Stimulated activated CD8-positive, alpha-beta memory T cell treated with anti-CD3 and anti-CD28 coated beads, Interleukin-4, amount 100 ng/mL, for 1 hour (primary cell): ENCODE measurements around the gene CGB3.
A peak's percentile ranks its signal among the peaks of the same experiment; 100 is the strongest.

Source experiments
- DNase-seq, 2 donors: peaks; one replicate each; pipeline ENCODE4 v3.0.0-alpha.2; 2020; ENCODE audit warnings: low read depth in 2 of 2, low spot score in 1 of 2

Gene CGB3

DNA sequence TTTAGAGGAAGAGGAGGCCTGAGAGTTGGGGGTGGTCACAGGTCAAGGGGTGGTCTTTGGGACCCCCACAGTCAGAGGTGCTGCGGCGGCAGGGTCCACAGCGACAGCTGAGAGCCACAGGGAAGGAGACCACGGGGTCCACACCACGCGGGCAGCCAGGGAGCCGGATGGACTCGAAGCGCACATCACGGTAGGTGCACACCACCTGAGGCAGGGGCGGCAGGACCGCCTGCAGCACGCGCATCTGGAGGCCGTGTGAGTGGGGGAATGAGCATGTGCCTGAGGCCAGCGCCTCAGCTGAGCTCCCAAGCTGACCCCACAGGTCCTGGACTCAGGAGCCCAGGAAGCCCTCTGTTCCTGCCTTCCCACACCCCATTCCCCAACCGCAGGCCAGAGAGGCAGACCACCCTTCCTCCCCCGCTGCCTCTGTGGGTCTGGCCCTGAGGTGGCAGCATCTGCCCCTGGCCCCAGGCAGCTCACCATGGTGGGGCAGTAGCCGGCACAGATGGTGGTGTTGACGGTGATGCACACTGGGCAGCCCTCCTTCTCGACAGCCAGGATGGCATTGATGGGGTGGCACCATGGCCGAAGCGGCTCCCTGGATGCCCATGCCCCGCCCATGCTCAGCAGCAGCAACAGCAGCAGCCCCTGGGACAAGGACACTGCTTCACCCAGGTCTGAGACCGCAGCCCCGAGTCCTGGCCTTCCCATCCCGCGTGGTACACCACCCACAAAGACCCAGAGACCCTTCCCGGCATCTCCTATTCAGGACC lies 7.9 kb downstream of the CGB3 start:
- no peak for DNase-seq

DNA sequence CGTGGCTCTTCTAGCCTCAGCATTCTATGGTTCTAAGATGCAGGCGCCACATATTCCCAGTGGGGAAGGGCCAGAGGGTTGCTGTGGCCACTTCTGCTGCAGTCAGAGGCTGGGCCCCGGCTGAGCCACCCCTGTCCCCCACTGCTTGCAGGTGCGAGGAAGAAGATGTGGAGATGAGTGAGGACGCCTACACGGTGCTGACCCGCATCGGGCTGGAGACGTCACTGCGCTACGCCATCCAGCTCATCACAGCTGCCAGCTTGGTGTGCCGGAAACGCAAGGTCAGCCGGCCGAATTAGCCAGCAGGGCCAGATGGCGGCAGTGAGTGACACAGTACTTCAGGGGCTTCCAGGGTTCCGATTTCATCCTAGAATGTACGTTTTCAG lies 9.3 kb downstream of the CGB3 start:
- DNase-seq, result no peak

DNA sequence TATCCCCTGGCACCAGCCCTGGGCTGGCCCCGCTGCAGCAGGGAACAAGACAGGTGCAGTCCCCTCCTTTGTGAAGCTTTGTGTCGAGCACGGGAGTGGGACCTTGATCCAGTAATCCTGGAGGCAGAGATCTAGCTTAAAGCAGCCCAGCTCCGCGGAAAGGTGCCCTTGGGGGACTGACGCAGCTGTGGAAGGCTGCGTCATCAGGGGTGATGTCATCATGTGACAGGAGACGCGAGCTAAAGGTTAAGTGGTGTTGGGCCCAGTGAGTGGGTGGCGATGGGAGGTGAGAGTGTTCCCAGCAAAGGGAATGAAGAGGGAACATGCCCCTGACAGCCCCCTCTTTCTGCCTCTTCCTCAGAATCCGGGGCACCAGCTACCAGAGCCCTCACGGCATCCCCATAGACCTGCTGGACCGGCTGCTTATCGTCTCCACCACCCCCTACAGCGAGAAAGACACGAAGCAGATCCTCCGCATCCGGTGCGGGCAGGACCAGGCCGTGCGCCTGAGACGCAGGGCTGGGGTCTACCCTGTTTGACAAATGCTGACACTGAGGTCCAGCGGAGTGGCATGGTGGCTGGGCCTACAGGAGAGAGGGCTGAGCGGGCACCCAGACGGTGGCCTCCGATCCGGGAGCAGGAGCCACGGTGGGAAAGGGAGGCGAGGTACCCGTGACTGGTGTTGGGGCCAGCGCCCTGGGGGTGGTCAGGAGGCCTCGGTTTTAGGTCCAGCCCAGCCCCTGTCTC lies 9.8 kb downstream of the CGB3 start:
- no peak for DNase-seq

DNA sequence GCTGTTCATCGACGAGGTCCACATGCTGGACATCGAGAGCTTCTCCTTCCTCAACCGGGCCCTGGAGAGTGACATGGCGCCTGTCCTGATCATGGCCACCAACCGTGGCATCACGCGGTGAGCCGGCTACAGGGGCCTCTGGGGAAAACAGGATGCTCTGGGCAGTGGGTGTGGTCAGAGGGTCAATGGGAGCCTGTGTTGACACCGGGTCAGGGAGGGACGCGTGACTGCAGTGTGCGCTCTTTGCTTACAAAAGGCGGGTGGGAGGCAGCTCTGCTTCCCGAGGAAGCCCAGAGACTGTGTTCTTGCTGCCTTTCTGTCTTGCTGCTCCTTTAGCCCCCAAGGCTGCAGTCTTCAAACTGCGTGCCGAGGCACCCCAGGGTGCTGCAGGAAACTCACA lies 12.9 kb downstream of the CGB3 start:
- DNase-seq, result no peak

DNA sequence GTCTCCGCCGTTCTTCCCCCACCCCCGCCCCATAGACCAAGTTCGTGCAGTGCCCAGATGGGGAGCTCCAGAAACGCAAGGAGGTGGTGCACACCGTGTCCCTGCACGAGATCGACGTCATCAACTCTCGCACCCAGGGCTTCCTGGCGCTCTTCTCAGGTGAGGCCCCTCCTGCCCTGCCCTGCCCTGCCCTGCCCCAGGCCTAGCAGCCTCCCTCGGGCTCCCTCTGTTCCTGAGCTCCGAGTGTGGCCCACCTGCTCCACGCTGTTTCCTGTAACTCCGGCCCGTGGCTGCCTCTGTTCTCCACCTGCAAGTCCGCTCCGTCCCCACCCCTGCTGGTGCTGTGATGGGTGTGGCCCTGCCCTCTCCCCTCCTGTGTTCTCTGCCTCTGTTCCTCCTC lies 13.7 kb downstream of the CGB3 start:
- no peak for DNase-seq

DNA sequence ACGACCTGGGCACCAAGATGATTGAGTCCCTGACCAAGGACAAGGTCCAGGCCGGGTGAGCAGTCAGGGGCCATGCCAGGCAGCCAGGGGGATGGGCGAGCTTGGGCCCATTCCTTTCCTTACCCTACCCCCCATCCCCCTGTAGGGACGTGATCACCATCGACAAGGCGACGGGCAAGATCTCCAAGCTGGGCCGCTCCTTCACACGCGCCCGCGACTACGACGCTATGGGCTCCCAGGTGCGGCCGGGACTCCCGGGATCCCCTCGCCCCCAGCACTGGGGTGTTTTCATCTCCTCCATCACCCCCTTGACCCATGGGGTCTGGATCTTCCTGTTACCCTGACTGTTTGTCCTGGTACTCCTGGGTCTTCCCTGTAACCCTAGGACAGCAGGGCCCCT lies 14.3 kb downstream of the CGB3 start:
- no peak for DNase-seq

DNA sequence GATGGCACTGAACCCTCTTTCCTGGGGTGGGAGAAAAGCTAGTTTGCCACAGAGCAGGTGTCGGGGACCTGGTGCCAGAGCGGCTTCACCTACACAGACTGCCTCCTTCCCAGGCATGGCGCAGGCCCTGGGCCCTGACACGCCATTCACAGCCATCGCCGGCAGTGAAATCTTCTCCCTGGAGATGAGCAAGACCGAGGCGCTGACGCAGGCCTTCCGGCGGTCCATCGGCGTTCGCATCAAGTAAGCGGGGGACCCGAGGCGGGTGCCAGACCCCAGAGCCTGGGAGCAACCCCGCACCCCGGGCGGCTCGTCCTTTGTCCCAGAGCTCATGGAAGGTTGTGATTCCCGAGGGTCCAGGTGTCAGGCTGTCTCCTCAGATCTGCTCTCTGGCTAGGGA lies 17.2 kb downstream of the CGB3 start:
- no peak for DNase-seq

DNA sequence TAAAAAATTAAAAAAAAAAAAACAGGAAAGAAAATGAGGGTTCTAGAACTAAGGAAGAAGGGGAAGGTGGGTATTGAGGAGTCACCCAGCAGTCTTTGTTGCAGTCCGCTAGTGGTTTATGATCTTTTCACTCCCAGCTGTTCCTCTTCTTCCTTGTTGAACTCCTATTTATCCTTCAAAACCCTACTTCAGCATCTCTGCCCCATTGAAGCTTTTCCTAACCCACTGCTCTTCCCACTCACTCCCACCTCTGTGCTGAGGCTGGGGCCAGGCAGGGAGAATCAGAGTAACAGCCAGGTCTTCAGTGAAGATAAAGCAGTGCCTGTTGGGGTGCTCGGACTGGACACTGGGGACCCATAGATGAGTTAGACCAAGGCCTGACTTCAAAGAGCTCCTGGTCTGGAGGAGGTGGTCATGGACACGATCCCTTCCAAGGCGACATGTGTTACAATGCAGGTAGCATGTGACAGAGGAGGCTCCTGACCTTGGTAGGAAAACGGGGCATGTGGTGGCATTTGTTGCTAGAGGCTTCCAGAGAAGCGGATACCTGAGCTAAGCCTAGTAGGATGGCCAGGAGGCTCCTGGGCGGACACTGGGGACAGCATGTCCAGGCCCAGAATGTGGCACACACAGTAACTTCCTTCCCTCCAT lies 19.0 kb downstream of the CGB3 start:
- DNase-seq, result no peak

DNA sequence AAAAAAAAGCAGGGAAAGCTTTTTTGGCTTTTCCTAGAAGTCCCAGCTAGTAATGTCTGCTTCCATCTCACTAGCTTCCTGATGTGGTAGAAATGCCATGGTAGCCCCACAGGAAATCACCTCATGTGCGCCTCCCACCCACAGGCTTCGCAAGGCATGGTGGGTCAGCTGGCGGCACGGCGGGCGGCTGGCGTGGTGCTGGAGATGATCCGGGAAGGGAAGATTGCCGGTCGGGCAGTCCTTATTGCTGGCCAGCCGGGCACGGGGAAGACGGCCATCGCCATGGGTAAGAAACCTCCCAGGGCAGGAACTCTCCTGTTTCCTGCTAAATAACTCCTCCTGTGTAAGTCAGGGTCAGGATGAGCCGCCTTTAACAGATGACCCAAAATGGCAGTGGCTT lies 20.0 kb downstream of the CGB3 start:
- no peak for DNase-seq

DNA sequence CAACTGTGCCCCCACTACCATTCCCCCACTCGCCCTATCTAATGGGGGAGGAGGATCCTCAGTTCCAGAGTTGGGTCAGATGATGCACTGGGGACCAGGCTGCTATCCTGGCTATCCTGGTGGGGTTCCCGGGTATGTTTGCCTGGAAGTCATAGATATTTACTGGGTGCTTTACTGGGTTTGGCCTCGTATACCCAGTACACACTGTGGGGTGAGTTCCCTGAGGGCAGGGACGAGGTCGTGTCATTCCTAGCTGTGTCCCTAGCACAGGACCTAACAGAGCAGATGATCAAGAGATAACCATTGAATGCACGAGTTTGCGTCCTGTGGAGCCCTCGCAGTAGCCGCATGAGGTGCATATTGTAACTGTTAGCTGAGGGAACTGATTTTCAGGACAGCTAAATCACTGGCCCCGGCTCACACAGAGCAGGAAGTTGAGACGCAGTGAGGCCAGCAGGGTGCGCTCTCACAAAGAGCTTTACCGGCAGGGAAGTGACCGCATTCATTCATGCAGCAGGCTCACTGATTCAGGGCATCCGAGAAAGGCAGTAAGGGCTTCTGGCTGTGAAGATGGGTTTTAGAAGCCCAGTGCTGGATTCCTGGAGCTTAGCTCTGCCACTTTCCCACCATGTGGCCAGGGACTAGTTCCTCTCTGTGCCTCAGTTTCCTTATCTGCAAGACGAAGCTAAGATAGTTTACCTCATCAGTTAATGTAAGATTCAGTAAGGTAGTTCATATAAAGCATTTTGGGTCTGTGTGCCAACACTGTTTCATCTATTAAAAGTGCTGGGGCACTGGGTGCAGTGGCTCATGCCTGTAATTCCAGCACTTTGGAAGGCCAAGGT lies 24.4 kb downstream of the CGB3 start:
- no peak for DNase-seq

DNA sequence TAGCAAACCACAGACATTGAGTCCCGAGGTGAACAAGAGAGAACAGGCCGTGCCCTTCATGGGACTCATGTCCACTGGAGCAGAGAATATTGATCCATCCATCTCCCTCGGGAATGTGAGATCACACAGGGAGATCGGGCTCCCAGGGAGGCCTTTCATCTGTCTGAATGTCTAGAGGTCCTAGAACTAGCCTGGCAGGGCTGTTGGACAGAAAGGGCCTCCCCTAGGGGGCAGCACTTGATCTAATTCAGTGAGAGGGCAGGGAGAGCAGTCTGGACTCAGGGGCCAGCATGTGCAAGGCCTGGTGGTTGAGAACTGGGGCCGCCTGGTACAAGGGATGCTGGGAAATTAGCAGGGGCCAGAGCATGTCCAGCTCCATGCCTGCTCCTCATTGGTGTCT lies 26.2 kb downstream of the CGB3 start:
- no peak for DNase-seq

DNA sequence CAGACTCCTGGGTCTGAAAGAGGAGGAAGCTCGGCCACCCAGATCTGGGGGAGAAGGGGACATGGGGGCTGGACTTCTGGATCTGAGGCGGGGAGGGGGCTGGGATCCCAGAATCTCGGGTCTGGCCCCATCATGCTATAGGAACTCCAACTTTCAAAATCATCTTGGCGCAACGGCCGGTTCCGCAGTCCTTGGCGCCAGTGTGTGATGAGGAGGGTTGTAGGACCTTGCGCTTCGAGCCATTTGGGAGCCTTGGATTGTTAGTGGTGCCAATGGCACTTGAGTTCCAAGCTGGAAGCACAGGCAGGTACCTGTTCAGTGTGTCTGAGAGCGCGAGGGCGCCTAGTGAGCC lies 30.1 kb downstream of the CGB3 start:
- DNase-seq, result no peak

DNA sequence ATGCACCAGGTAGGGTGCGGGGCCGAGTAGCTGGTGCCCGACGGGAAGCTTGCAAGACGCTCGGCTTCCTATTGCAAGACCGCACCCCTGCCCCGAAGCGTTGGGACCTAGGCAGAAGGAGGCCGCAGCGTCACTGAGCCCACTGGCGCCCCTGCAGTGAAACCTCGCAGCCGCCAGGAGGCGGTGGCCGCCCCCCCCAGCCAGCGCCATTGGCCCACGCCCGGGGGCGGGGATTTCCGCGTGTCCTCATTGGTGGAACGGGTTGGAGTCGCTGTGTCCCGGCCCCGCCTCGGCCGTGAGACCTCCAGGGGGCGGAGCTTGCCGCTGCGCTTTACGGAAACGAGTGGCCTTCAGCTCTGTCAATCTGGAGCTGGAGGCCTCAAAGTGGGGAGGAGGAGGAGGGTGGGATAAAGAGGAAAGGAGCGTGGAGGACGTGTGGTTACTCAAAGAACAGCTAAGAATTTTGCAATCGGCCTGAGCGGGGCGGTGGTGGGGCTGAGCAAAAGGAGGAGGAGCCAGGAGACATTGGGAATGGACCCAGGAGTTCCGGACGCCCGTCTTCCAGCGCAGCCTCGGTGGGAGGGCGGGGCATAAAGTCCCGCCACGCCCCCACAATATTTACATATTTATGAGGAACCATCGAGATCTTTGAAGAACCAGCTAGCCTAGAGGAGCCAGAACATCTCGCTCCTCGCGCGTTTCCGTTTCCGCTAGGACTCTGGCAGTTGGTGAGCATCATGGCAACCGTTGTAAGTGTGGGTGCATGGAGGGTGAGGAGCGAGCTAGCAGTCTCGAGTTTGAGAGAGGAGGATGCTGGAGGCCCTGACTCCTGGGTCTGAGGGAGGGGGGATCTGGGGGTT lies 30.7 kb downstream of the CGB3 start, which contains the start of the genes GYS1 and RUVBL2:
Gene GYS1 (minus strand): TSS at position 135 of the 860 bp plus-strand sequence. CDS start 197 bp downstream, outside the sequence.
Gene RUVBL2 (plus strand): TSS at position 713 of the 860 bp plus-strand sequence. CDS start 25 bp downstream, at position 738.
- peak; percentile 97 to 98 for DNase-seq

DNA sequence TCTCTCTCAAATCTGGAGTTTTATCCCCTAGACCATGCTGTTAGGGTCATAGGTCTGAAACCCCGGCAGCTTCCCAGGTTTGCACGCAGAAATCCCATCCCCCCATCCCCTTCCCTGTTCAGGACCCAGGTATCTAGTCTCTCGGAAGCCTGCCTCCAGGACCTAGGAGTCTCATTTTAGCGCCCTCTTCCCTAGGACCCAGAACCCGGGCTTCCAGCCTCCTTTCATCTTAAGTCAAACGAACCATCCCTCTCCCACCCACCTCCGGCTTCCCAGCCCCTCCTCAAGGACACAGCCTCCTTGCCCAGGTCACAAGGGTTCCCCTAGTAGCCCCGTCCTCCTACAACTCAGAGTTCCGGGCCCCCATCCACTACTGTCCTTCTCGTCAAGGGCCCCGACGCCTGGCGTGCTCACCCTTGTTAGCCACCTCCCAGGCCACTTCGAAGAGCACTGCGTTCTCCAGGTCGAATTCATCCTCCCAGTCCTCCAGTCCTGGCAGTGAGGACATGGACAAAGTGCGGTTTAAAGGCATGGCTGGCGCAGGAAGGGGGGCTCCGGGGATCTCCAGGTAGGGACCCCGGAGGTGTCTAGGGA lies 31.5 kb downstream of the CGB3 start:
- no peak for DNase-seq

DNA sequence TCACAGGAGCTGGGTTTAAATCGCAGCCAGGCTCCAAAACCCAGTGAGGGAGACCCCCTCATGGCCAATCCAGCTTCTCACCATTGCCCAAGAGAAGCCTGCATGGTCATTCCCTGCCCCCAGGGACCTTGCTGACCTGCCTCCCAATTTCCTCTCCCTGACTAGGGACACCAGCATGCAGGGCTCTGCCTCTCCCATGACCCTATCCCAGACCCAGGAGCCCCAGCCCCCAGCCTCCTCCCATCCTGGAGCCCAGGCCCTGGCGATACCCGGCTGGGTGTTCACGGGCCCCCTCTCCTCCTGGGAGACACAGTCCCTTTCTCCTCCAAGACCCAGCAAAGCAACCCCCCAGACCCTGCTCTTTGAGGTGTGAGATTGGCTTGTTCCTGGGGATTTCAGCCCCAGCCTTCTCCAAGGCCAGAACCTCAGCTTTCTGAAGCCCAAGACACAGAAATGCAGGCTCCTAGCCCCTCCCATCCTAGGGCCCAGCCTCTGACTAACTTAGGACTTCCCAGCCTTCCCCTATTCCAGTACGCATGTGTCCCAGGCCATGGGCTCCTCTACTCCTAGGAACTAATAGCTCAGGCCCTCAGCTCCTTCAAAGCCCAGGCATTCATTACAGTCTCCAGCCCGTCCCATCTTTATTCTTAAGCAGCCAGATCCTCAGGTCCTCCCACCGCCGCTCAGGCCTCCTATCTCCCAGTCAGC lies 32.1 kb downstream of the CGB3 start:
- DNase-seq, result no peak

DNA sequence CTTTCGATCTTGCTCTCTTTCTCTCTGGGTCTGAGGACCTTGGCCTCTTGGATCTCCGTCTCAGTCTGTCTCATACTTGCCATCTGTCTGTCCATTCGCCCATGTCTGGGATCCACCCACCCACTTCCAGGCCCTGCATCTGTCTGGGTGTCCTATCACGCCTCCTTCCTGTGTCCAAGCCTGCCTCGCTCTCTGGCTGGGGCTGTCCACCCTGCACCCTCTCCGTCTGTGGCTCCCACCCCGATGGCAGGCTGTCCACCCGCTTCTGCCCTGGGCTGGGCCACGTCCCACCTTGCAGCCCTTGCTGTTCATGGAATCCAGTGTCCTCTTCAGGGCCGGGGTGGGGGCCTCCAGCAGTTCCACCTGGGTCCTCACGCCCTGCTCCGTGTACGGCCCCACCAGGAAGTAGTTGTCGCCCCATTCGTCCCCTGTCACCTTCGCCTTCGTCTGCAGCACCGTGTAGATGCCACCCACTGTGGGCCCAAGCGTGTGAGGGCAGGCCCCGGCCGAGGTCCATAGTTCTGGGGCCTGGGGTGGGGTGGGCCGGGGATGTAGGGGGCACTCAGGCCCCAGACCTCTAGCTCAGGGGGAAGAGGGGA lies 33.0 kb downstream of the CGB3 start:
- no peak for DNase-seq

DNA sequence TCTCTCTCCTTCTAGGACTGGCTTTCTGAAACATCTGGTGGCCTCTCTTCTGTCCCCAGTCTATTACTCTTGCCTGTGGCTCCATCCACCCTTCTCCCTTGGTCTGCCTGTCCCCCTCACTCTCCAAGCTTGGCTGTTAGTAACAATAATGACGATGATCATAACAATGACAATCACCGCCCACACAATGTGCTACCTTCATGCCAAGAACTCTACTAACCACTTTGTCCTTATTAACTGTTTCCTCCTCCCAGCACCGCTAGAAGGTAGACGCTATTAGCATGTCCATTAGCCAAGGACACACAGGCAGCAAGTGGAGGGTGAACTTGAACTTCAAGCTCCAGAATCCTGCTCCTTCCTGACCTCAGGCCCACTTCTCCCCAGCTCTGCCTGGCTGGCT lies 33.7 kb downstream of the CGB3 start:
- DNase-seq, result no peak

DNA sequence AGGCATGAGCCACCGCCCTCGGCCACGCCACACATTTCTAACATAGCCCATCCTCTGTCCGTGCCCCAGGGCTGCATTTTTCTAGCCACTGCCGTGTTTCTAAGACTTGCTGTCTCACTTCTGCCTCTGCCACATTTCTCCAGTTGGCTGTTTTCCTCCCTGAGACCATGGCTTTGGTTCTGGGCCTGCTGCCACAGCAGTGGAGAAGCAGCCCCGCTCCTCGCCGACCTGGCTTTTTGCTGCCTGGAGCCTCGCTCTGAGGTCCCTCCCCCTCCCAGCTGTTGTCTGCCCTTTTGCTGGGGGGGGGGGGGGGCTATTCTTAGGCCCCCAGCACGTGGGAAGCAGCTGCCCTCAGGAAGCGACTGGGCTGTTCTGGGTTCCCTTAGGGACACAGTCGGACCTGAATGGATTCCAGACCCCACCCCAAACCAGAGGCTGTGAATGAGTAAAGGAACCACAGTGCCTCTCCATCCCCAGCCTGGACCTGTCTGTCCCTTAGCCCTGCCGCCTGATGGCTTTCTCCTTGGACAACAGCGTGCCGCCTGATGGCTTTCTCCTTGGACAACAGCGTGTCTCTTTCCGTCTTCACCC lies 34.3 kb downstream of the CGB3 start:
- no peak for DNase-seq
